HG03045 (cell line): Measurements from ENCODE around the gene DACH1.

Experiments used
- ATAC-seq: cut with Tn5 transposase; IDR thresholded peaks from one replicate; pipeline ENCODE4 v1.9.1; 2021; ENCODE audit warnings: mild to moderate bottlenecking, moderate library complexity; ENCODE audit not compliant: unreplicated experiment

Gene DACH1

GRCh38 chr13:71448080-71448630 is 418.8 kb downstream of the DACH1 start:
- ATAC-seq = no peak

GRCh38 chr13:71437704-71438103 is 429.3 kb downstream of the DACH1 start:
- no peak for ATAC-seq

GRCh38 chr13:71430681-71431080 is 436.3 kb downstream of the DACH1 start:
- ATAC-seq = no peak

- ATAC-seq = no peak
These were observed 449.8 kb downstream of the DACH1 start for GRCh38 chr13:71417205-71417604.

- ATAC-seq = no peak
These were observed 454.8 kb downstream of the DACH1 start for GRCh38 chr13:71412231-71412630.

- ATAC-seq = no peak
These were observed 458.6 kb downstream of the DACH1 start for GRCh38 chr13:71408416-71408815.

- no peak for ATAC-seq
These were observed 467.3 kb downstream of the DACH1 start for GRCh38 chr13:71399631-71400215.

GRCh38 chr13:71396149-71396548 is 470.9 kb downstream of the DACH1 start:
- ATAC-seq = no peak

GRCh38 chr13:71395053-71395452 is 472.0 kb downstream of the DACH1 start:
- no peak for ATAC-seq

GRCh38 chr13:71394176-71394575 is 472.8 kb downstream of the DACH1 start:
- ATAC-seq = no peak
